ENCODE measurements around the gene GRAMD4.

GRCh38 chr22:46657655-46657953 is 37.4 kb downstream of the GRAMD4 start:
- no peak for TF ChIP-seq CTCF (IDR thresholded peaks at IDR 0.05; ENCODE audit: low read length)
- TF ChIP-seq EZH2 (optimal IDR thresholded peaks at IDR 0.05; ENCODE audit: low read depth, low read length), result no peak
- TF ChIP-seq EZH2phosphoT487 (IDR thresholded peaks at IDR 0.05; ENCODE audit: low read length), result no peak

All from MM.1S (cell line).